Endodermal cell (in vitro differentiated cells): ENCODE data around the gene MPDZ. TPM values are rescaled to one million over a fixed set of nuclear protein-coding genes. Genes with fewer than 3 reads are reported as not detected.

Source experiments
- DNase-seq: peaks from one replicate; pipeline ENCODE4 v3.0.0-alpha.2; 2017
- H3K27ac ChIP-seq: 2 replicates; pipeline ENCODE4 v1.5.1; 2013; ENCODE audit warnings: mild to moderate bottlenecking, low read depth, low read length, moderate library complexity
- H3K27me3 ChIP-seq: 2 replicates; pipeline ENCODE4 v1.6.1; 2013; ENCODE audit warnings: mild to moderate bottlenecking, low read length, moderate library complexity; ENCODE audit not compliant: insufficient read depth, control insufficient read depth, poor library complexity, severe bottlenecking
- H3K36me3 ChIP-seq: 2 replicates; pipeline ENCODE4 v1.7.0; 2013; ENCODE audit warnings: mild to moderate bottlenecking, low read length, moderate library complexity; ENCODE audit not compliant: control insufficient read depth, insufficient read depth
- H3K4me1 ChIP-seq: one replicate; pipeline ENCODE4 v1.7.0; 2013; ENCODE audit warnings: low read length; ENCODE audit not compliant: control insufficient read depth, insufficient read depth
- H3K4me3 ChIP-seq: 2 replicates; pipeline ENCODE4 v1.5.1; 2013; ENCODE audit warnings: mild to moderate bottlenecking, low read length, moderate library complexity
- H3K9ac ChIP-seq: 2 replicates; pipeline ENCODE4 v1.6.1; 2013; ENCODE audit warnings: mild to moderate bottlenecking, low read length, moderate library complexity; ENCODE audit not compliant: poor library complexity, severe bottlenecking; ENCODE audit errors: extremely low read depth
- H3K9me3 ChIP-seq: 2 replicates; pipeline ENCODE4 v1.6.1; 2013; ENCODE audit warnings: mild to moderate bottlenecking, low read length, moderate library complexity; ENCODE audit not compliant: control insufficient read depth
- H3K27ac Mint-ChIP-seq: 2 replicates; pipeline ENCODE4 v1.8.0; 2020; ENCODE audit warnings: mixed read lengths
- H3K27me3 Mint-ChIP-seq: 2 replicates; pipeline ENCODE4 v1.8.0; 2021; ENCODE audit warnings: mild to moderate bottlenecking, mixed read lengths; ENCODE audit not compliant: insufficient read depth
- H3K36me3 Mint-ChIP-seq: 2 replicates; pipeline ENCODE4 v1.8.0; 2020; ENCODE audit warnings: low read depth, mixed read lengths
- H3K4me1 Mint-ChIP-seq: 2 replicates; pipeline ENCODE4 v1.8.0; 2020; ENCODE audit warnings: mixed read lengths
- H3K4me3 Mint-ChIP-seq: 2 replicates; pipeline ENCODE4 v1.8.0; 2020; ENCODE audit warnings: mild to moderate bottlenecking, moderate library complexity, mixed read lengths
- H3K9me3 Mint-ChIP-seq: 2 replicates; pipeline ENCODE4 v1.8.0; 2020; ENCODE audit warnings: mild to moderate bottlenecking, mixed read lengths
- CTCF ChIP-seq: fragments of 200-600 bp; sonication (generic); conservative IDR thresholded peaks from 2 replicates; pipeline ENCODE4 v1.5.0; 2021; ENCODE audit warnings: antibody characterized with exemption, mild to moderate bottlenecking
- WGBS, 2 experiments: methylation state at CpG; one replicate each; pipeline versions ENCODE4 v1.1.5 to v1.1.7; 2013; ENCODE audit warnings: missing lambda C conversion rate in 2 of 2, mixed read lengths in 1 of 2; ENCODE audit not compliant: insufficient coverage in 1 of 2, insufficient read length in 1 of 2; 5-methylcytosine and 5-hydroxymethylcytosine counted together
- total RNA-seq, 2 donors: library from RNA; stranded (reverse); fragmentation: NEBNext Ultra II Directional in 1 of 2; extraction: Animal tissue kit (Norgen Biotek cat#: 25700) in 1 of 2; gene quantifications; 2 replicates in 1 of 2; 3 replicates in 1 of 2; pipeline ENCODE4 v1.2.1, GENCODE V29; 2021

MPDZ gene
- total RNA-seq, 2 donors from 2014 or later, result 38.0 to 44.0 TPM

GRCh38 chr9:13239208-13239607, 40.3 kb downstream of the MPDZ start:
- no peaks in the 10 kb centered on the region for H3K36me3 ChIP-seq
- Mint-ChIP-seq H3K4me1 (peaks cover 4% of the 10 kb centered on the region), H3K4me3 (no peak overlapping the region), H3K27ac (no peak overlapping the region), H3K27me3 (no peaks in the 10 kb centered on the region), H3K36me3 (peaks cover 13% of the 10 kb centered on the region), H3K9me3 (no peaks in the 10 kb centered on the region)
- no peak overlapping the region for H3K27ac ChIP-seq
- WGBS, 2 experiments, result no CpG with 5 or more reads among the region's 1 CpG
- TF ChIP-seq CTCF, result no peak
- DNase-seq, result no peak
- H3K27me3 ChIP-seq, result no peaks in the 10 kb centered on the region
- no peaks in the 10 kb centered on the region for H3K9me3 ChIP-seq
- no peak overlapping the region for H3K4me3 ChIP-seq
- no peaks in the 10 kb centered on the region for H3K4me1 ChIP-seq
- no peak overlapping the region for H3K9ac ChIP-seq

GRCh38 chr9:13234932-13235331, 44.6 kb downstream of the MPDZ start:
- Mint-ChIP-seq H3K4me1 (peaks cover 6% of the 10 kb centered on the region), H3K4me3 (no peak overlapping the region), H3K9me3 (no peaks in the 10 kb centered on the region), H3K27me3 (no peaks in the 10 kb centered on the region), H3K36me3 (no peaks in the 10 kb centered on the region), H3K27ac (no peak overlapping the region)
- no peaks in the 10 kb centered on the region for H3K9me3 ChIP-seq
- no peak overlapping the region for H3K27ac ChIP-seq
- TF ChIP-seq CTCF, result no peak
- H3K27me3 ChIP-seq, result no peaks in the 10 kb centered on the region
- no peak overlapping the region for H3K4me3 ChIP-seq
- H3K9ac ChIP-seq, result no peak overlapping the region
- 100% methylated on average over 1 of the region's 1 CpG for WGBS, 2 experiments
- H3K36me3 ChIP-seq, result no peaks in the 10 kb centered on the region
- no peak for DNase-seq
- H3K4me1 ChIP-seq, result no peaks in the 10 kb centered on the region

GRCh38 chr9:13228431-13228830, 51.1 kb downstream of the MPDZ start:
- Mint-ChIP-seq H3K4me3 (no peak overlapping the region), H3K4me1 (peaks cover 5% of the 10 kb centered on the region), H3K27me3 (no peaks in the 10 kb centered on the region), H3K27ac (no peak overlapping the region), H3K9me3 (no peaks in the 10 kb centered on the region), H3K36me3 (peaks cover 3% of the 10 kb centered on the region)
- no peak overlapping the region for H3K27ac ChIP-seq
- H3K9ac ChIP-seq, result no peak overlapping the region
- H3K9me3 ChIP-seq, result no peaks in the 10 kb centered on the region
- H3K36me3 ChIP-seq, result peaks cover 6% of the 10 kb centered on the region
- no peak for DNase-seq
- WGBS, 2 experiments, result 86 to 100% methylated on average over 1 of the region's 1 CpG
- H3K4me1 ChIP-seq, result no peaks in the 10 kb centered on the region
- TF ChIP-seq CTCF, result no peak
- no peak overlapping the region for H3K4me3 ChIP-seq
- no peaks in the 10 kb centered on the region for H3K27me3 ChIP-seq
